Hippocampal formation (tissue), 2 donors: ENCODE measurements around the gene DOK5.
A peak's percentile ranks its signal among the peaks of the same experiment; 100 is the strongest.

Experiments used
- DNase-seq, 2 donors: peaks; one replicate each; lab custom pipeline; 2025; lab: John Stamatoyannopoulos, UW

Gene DOK5

GRCh38 chr20:54514028-54514607, 38.7 kb downstream of the DOK5 start:
- DNase-seq = no peak

GRCh38 chr20:54515793-54516628, 40.6 kb downstream of the DOK5 start:
- DNase-seq = no peak

- no peak for DNase-seq
These were observed 42.0 kb downstream of the DOK5 start for GRCh38 chr20:54517241-54517975.

- DNase-seq = no peak
These were observed 49.5 kb downstream of the DOK5 start for GRCh38 chr20:54524849-54525248.

- peak in 1 of 2 donors; percentile 35 for DNase-seq
These were observed 50.7 kb downstream of the DOK5 start for GRCh38 chr20:54525916-54526590.

- DNase-seq = no peak
These were observed 51.4 kb downstream of the DOK5 start for GRCh38 chr20:54526801-54527200.

GRCh38 chr20:54532573-54532972, 57.2 kb downstream of the DOK5 start:
- DNase-seq = no peak

GRCh38 chr20:54534101-54534500, 58.7 kb downstream of the DOK5 start:
- no peak for DNase-seq

GRCh38 chr20:54535033-54535432, 59.6 kb downstream of the DOK5 start:
- no peak for DNase-seq

GRCh38 chr20:54535746-54536145, 60.4 kb downstream of the DOK5 start:
- no peak for DNase-seq

GRCh38 chr20:54539521-54540046, 64.2 kb downstream of the DOK5 start:
- no peak for DNase-seq

GRCh38 chr20:54543369-54543768, 68.0 kb downstream of the DOK5 start:
- no peak for DNase-seq

- no peak for DNase-seq
These were observed 70.4 kb downstream of the DOK5 start for GRCh38 chr20:54545676-54546358.

GRCh38 chr20:54548849-54549248, 73.5 kb downstream of the DOK5 start:
- DNase-seq = no peak

- no peak for DNase-seq
These were observed 74.4 kb downstream of the DOK5 start for GRCh38 chr20:54549658-54550326.

GRCh38 chr20:54550776-54551396, 75.5 kb downstream of the DOK5 start:
- no peak for DNase-seq

- no peak for DNase-seq
These were observed 78.6 kb downstream of the DOK5 start for GRCh38 chr20:54554006-54554405.

GRCh38 chr20:54555150-54555549, 79.8 kb downstream of the DOK5 start:
- DNase-seq = no peak

- no peak for DNase-seq
These were observed 81.0 kb downstream of the DOK5 start for GRCh38 chr20:54556406-54556805.

- no peak for DNase-seq
These were observed 82.6 kb downstream of the DOK5 start for GRCh38 chr20:54557806-54558590.
